Activated T-helper 1 cell treated with anti-CD3 and anti-CD28 coated beads, Interleukin-12 subunit alpha, Interleukin-12 subunit beta, Interleukin-2, Interleukin-4 antibody, amounts not matched to agents 30 ng/mL and 10 ng/mL and 1 ng/mL, durations not matched to agents 14 hours and 24 hours and 36 hours (primary cell): ENCODE data around the gene AFAP1L2. TPM values are rescaled to one million over a fixed set of nuclear protein-coding genes. Genes with fewer than 3 reads are reported as not detected.

Experiments
- DNase-seq: peaks from one replicate; pipeline ENCODE4 v3.0.0; 2021; ENCODE audit warnings: low spot score
- H3K27ac Mint-ChIP-seq: one replicate; pipeline ENCODE4 v1.8.0; 2021; ENCODE audit warnings: mild to moderate bottlenecking, mixed read lengths
- H3K27me3 Mint-ChIP-seq: one replicate; pipeline ENCODE4 v1.8.0; 2022; ENCODE audit warnings: mild to moderate bottlenecking, moderate library complexity, mixed read lengths; ENCODE audit not compliant: insufficient read depth
- H3K36me3 Mint-ChIP-seq: one replicate; pipeline ENCODE4 v1.8.0; 2021; ENCODE audit warnings: low read depth, mixed read lengths
- H3K4me1 Mint-ChIP-seq: one replicate; pipeline ENCODE4 v1.8.0; 2021; ENCODE audit warnings: low read depth, mixed read lengths
- H3K4me3 Mint-ChIP-seq: one replicate; pipeline ENCODE4 v1.8.0; 2021; ENCODE audit warnings: mild to moderate bottlenecking, moderate library complexity, mixed read lengths
- H3K9me3 Mint-ChIP-seq: one replicate; pipeline ENCODE4 v1.8.0; 2021; ENCODE audit warnings: mixed read lengths
- intact Hi-C: fragments of 100-400 bp; cut with micrococcal nuclease; formaldehyde crosslinking; loops from one replicate; pipeline ENCODE4 v1.15.1; 2024
- total RNA-seq: library from RNA; stranded (reverse); gene quantifications from 2 replicates; pipeline ENCODE4 v1.2.3, GENCODE V29; 2022

The AFAP1L2 gene
- total RNA-seq, 1 donor from 2014 or later: 3.7 TPM

DNA sequence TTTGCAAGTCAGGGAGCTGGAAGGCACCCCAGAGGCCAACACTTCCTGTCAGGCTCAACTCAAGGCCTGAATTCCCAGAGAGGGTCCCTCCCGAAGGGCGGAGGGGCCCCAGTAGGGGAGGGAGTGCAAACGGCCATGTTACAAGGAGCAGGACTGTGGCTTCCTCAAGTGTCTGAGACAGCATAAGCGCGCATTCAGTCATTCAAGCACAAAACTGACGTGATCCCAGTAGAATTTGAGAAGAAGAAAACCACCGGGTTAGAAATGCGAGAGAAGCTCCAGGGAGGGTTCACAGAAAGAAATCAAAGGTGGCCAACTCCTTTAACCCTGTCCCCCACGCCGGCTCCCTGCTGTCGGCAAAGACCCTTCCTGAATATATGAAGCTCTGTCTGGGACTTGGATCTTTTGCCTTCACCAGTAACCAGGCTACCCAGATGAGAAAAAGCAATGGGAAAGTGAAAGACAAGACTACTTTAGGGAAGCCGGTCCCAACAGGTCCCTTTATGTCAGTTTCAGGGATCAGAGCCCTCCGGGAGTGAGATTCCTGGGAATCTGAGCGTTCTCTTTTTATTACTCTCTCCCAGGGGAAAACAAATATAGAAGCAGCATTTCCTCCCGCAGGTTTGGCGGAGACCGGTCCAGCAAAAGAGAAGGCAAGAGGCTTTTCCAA lies 1.3 kb downstream of the AFAP1L2 start:
- peaks cover 58% of the 10 kb centered on the region for H3K27me3 Mint-ChIP-seq
- DNase-seq: no peak
- H3K36me3 Mint-ChIP-seq: no peaks in the 10 kb centered on the region
- peaks cover 11% of the 10 kb centered on the region for H3K4me1 Mint-ChIP-seq
- H3K9me3 Mint-ChIP-seq: no peaks in the 10 kb centered on the region
- H3K4me3 Mint-ChIP-seq: peak overlapping the region; percentile 32
- no peak overlapping the region for H3K27ac Mint-ChIP-seq
- intact Hi-C loops: loop anchor here (1.0 kb wide), 1 partner anchor 99 kb away; no protein-coding TSS in a partner anchor

DNA sequence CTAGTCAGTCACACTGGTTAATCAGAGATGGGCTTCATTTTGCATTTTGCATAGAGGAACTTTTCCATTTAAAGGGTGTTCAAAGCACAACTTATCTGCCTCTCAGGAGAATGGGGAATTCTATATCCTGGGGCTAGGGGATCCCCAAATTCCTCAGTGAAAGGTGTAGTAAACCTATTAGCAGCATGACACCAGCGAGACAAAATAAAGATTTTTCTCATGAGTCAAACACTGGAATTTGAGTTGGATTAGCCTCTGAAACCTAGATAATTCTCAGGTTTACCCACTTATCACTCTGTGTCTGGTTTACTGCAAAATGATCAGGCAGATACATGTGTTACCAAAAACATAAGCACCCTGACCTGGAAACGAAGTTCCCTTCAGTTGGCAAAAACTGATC lies 2.1 kb downstream of the AFAP1L2 start:
- Mint-ChIP-seq H3K27ac (no peak overlapping the region), H3K27me3 (peaks cover 54% of the 10 kb centered on the region), H3K4me3 (no peak overlapping the region), H3K4me1 (peaks cover 19% of the 10 kb centered on the region), H3K9me3 (no peaks in the 10 kb centered on the region), H3K36me3 (no peaks in the 10 kb centered on the region)
- intact Hi-C loops: no loop called here
- DNase-seq: no peak

DNA sequence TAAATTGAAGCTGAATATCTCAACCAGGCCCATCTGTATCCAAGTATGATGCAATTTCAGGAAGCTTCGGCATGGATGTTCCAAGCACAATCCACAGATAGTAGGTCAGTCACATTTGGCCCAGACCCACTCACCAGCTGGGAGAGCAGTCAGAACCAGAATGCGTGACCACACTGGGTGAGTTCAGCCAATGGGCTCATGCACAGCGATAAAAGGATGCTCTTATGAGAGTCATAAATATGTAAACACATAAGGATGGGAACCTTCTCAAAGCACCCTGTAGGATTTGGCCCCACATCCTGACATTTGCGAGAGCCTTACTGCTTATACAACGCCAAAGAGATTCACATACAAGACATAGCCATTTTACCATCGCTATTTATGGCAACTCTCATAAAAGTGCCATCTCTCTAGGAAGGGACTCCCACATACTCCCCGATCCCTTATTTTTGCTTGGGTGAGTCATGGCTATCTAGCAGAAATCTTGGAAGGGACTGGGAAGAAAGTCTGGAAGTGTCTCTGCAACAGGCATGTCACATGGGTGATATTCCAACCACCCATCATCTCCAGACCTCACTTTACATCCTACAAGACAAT lies 3.0 kb downstream of the AFAP1L2 start:
- DNase-seq: no peak
- peaks cover 51% of the 10 kb centered on the region for H3K27me3 Mint-ChIP-seq
- intact Hi-C loops: no loop called here
- no peaks in the 10 kb centered on the region for H3K9me3 Mint-ChIP-seq
- no peaks in the 10 kb centered on the region for H3K36me3 Mint-ChIP-seq
- H3K4me1 Mint-ChIP-seq: peaks cover 23% of the 10 kb centered on the region
- H3K27ac Mint-ChIP-seq: no peak overlapping the region
- H3K4me3 Mint-ChIP-seq: no peak overlapping the region

- Mint-ChIP-seq H3K36me3 (no peaks in the 10 kb centered on the region), H3K9me3 (no peaks in the 10 kb centered on the region), H3K27ac (no peak overlapping the region), H3K4me1 (peaks cover 23% of the 10 kb centered on the region), H3K4me3 (no peak overlapping the region), H3K27me3 (peaks cover 47% of the 10 kb centered on the region)
- intact Hi-C loops: no loop called here
- DNase-seq: no peak
Measured at GRCh38 chr10:114400091-114400490, 4.2 kb downstream of the AFAP1L2 start.

DNA sequence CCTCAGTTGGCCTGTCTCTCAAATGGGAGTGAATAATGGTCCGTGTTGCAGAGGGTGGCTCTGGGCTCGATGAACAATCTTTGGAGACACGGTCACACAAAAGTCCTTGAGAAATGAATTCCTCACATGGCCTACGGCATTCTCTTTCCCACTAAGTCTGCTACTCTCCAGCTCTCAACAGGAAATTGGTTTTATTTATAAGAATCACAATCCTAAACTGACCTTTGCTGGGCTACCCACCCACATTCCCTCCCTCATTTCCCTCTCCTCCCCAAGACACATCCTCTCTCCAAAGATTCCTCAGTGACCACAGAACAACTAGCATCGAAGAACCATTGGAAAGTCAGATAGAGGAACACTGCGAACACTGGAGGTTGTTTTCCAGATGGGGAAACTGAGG lies 4.7 kb downstream of the AFAP1L2 start:
- Mint-ChIP-seq H3K36me3 (no peaks in the 10 kb centered on the region), H3K4me3 (no peak overlapping the region), H3K27ac (no peak overlapping the region), H3K4me1 (peaks cover 23% of the 10 kb centered on the region), H3K27me3 (peaks cover 44% of the 10 kb centered on the region), H3K9me3 (no peaks in the 10 kb centered on the region)
- DNase-seq: no peak
- intact Hi-C loops: no loop called here

- Mint-ChIP-seq H3K27ac (no peak overlapping the region), H3K27me3 (peaks cover 44% of the 10 kb centered on the region), H3K4me1 (peaks cover 23% of the 10 kb centered on the region), H3K9me3 (no peaks in the 10 kb centered on the region), H3K36me3 (no peaks in the 10 kb centered on the region), H3K4me3 (no peak overlapping the region)
- intact Hi-C loops: no loop called here
- no peak for DNase-seq
Measured at GRCh38 chr10:114398587-114399331, 5.5 kb downstream of the AFAP1L2 start.

GRCh38 chr10:114397651-114398145 lies 6.6 kb downstream of the AFAP1L2 start:
- peaks cover 16% of the 10 kb centered on the region for H3K4me1 Mint-ChIP-seq

DNA sequence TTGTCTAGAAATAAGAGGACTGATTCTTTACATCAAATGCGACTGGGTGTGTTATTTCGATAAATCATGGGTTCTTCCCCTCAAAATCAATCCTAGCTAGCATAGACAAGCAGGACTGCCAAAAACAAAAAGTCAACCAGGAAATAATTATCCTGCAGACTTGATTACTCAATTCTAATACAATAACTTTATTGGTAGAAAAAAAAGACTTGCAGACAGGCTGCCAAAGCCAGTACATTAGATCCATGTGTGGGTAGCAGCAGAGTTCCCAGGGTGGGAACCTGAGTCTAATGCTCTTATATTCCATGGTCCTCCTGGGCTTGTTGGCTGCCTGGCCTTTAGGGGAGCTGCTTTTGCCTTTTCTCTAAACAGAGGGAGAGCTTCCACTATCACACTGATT lies 7.8 kb downstream of the AFAP1L2 start:
- no peak overlapping the region for H3K27ac Mint-ChIP-seq
- intact Hi-C loops: no loop called here

More at GRCh38 chr10:114397651-114398145, 6.6 kb downstream of the AFAP1L2 start:
- no peaks in the 10 kb centered on the region for H3K36me3 Mint-ChIP-seq
- H3K9me3 Mint-ChIP-seq: no peaks in the 10 kb centered on the region
- intact Hi-C loops: no loop called here
- H3K27ac Mint-ChIP-seq: no peak overlapping the region
- DNase-seq: no peak
- H3K4me3 Mint-ChIP-seq: no peak overlapping the region
- H3K27me3 Mint-ChIP-seq: peaks cover 40% of the 10 kb centered on the region

DNA sequence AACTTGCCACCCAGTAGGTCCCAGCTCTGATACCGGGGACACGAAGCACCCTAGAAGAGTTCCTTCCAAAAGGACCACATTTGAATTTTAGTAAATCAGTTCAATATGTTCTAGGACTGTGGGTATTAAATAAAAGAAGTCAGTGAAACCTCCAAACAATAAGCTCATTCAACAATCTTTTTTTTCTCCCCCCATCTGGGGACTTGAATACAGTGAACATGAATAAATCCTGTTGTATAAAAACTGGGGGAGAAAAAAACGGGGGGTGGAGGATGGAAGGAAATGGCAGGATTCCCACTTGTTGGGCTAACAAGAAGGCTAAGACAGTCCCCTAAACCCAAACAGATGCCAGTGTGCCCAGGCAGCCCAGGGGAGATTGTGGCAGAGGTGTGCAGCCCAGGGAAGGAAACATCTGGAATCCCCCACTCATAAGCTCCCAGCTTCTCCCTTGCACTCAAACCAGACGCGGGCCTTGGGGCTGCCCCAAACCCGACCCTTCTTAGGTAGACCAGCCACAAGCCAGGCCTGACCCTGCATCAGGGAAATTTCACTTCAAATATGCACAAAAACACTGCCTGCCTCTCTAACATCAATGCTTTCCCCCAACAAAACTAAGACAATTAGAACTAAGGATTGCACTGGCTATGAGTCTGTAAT lies 8.8 kb downstream of the AFAP1L2 start:
- Mint-ChIP-seq H3K27me3 (peaks cover 25% of the 10 kb centered on the region), H3K4me3 (no peak overlapping the region), H3K4me1 (peaks cover 15% of the 10 kb centered on the region), H3K36me3 (no peaks in the 10 kb centered on the region), H3K9me3 (no peaks in the 10 kb centered on the region), H3K27ac (no peak overlapping the region)
- intact Hi-C loops: no loop called here
- DNase-seq: no peak

More for the DNA sequence above, 7.8 kb downstream of the AFAP1L2 start:
- DNase-seq: no peak
- Mint-ChIP-seq H3K9me3 (no peaks in the 10 kb centered on the region), H3K27me3 (peaks cover 31% of the 10 kb centered on the region), H3K36me3 (no peaks in the 10 kb centered on the region), H3K4me1 (peaks cover 15% of the 10 kb centered on the region), H3K4me3 (no peak overlapping the region)

- peaks cover 22% of the 10 kb centered on the region for H3K27me3 Mint-ChIP-seq
- no peak overlapping the region for H3K4me3 Mint-ChIP-seq
- H3K9me3 Mint-ChIP-seq: peaks cover 4% of the 10 kb centered on the region
- peaks cover 3% of the 10 kb centered on the region for H3K36me3 Mint-ChIP-seq
- H3K27ac Mint-ChIP-seq: no peak overlapping the region
- peaks cover 15% of the 10 kb centered on the region for H3K4me1 Mint-ChIP-seq
- intact Hi-C loops: no loop called here
- no peak for DNase-seq
Measured at GRCh38 chr10:114394531-114394930, 9.8 kb downstream of the AFAP1L2 start.

GRCh38 chr10:114393886-114394285 lies 10.4 kb downstream of the AFAP1L2 start:
- H3K4me1 Mint-ChIP-seq: peaks cover 19% of the 10 kb centered on the region

DNA sequence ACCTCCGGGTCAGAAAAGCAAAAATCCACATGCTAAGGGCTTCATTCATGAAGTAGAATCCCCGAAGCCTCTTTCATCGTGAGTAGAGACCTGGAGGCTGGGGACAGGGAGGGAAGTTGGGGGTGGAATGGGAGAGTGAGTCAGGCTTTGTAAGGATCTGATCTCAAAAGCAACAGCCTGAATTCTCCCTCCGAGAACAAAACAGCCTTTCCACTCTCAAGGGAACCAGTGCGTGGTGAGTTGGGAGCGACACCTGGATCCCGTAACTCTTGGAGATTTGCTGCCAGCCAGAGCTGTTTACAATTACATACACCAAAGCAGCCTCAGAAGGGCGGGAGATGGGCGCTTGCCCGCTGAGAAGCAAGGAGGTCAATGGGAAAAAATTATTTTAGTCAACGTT lies 10.8 kb downstream of the AFAP1L2 start:
- Mint-ChIP-seq H3K4me1 (peaks cover 23% of the 10 kb centered on the region), H3K27ac (no peak overlapping the region), H3K36me3 (peaks cover 4% of the 10 kb centered on the region), H3K4me3 (no peak overlapping the region), H3K27me3 (peaks cover 17% of the 10 kb centered on the region), H3K9me3 (peaks cover 10% of the 10 kb centered on the region)
- no peak for DNase-seq
- intact Hi-C loops: no loop called here

More at GRCh38 chr10:114393886-114394285, 10.4 kb downstream of the AFAP1L2 start:
- Mint-ChIP-seq H3K9me3 (peaks cover 6% of the 10 kb centered on the region), H3K27ac (no peak overlapping the region), H3K4me3 (no peak overlapping the region), H3K36me3 (peaks cover 4% of the 10 kb centered on the region), H3K27me3 (peaks cover 21% of the 10 kb centered on the region)
- no peak for DNase-seq
- intact Hi-C loops: no loop called here
